GM20431 (cell line): ENCODE results near the gene RAB19.
"Not testable (repeated sequence)": the region's sequence is repeated elsewhere in the genome, so short reads cannot be mapped to it uniquely, and the experiment has no call there.

Source experiments
- in situ Hi-C: fragments of 300-500 bp; cut with MseI, MboI; formaldehyde crosslinking; loops from one replicate; pipeline ENCODE4 v1.15.0; 2020; ENCODE audit warnings: low sequenced_read_pairs; ENCODE audit not compliant: unreplicated experiment

The RAB19 gene

GRCh38 chr7:140398821-140399220 lies 5.0 kb upstream of the RAB19 start:
- in situ Hi-C loops, result no loop called here

GRCh38 chr7:140400381-140400780 lies 3.5 kb upstream of the RAB19 start:
- in situ Hi-C loops, result no loop called here

- in situ Hi-C loops, result no loop called here
These were observed 1.6 kb upstream of the RAB19 start for GRCh38 chr7:140402178-140402835.

GRCh38 chr7:140404565-140405065 lies 757 bp downstream of the RAB19 start:
- in situ Hi-C loops, result no loop called here

GRCh38 chr7:140415361-140415760 lies 11.5 kb downstream of the RAB19 start:
- in situ Hi-C loops, result no loop called here

GRCh38 chr7:140415816-140416215 lies 12.0 kb downstream of the RAB19 start:
- in situ Hi-C loops, result not testable (repeated sequence)

GRCh38 chr7:140416560-140416959 lies 12.7 kb downstream of the RAB19 start:
- in situ Hi-C loops, result no loop called here

- in situ Hi-C loops, result no loop called here
These were observed 13.7 kb downstream of the RAB19 start for GRCh38 chr7:140417456-140418155.

- in situ Hi-C loops, result not testable (repeated sequence)
These were observed 14.3 kb downstream of the RAB19 start for GRCh38 chr7:140418156-140418472.

GRCh38 chr7:140418653-140419052 lies 14.8 kb downstream of the RAB19 start:
- in situ Hi-C loops, result no loop called here

GRCh38 chr7:140421521-140421920 lies 17.7 kb downstream of the RAB19 start:
- in situ Hi-C loops, result no loop called here

GRCh38 chr7:140423501-140423900 lies 19.6 kb downstream of the RAB19 start:
- in situ Hi-C loops, result no loop called here

- in situ Hi-C loops, result no loop called here
These were observed 21.9 kb downstream of the RAB19 start for GRCh38 chr7:140425718-140426117.

- in situ Hi-C loops, result no loop called here
These were observed 22.3 kb downstream of the RAB19 start for GRCh38 chr7:140426130-140426529.

GRCh38 chr7:140433396-140433795 lies 29.5 kb downstream of the RAB19 start:
- in situ Hi-C loops, result no loop called here

- in situ Hi-C loops, result no loop called here
These were observed 31.5 kb downstream of the RAB19 start for GRCh38 chr7:140435252-140435895.

GRCh38 chr7:140439359-140439758 lies 35.5 kb downstream of the RAB19 start:
- in situ Hi-C loops, result no loop called here

- in situ Hi-C loops, result no loop called here
These were observed 36.7 kb downstream of the RAB19 start for GRCh38 chr7:140440593-140440992.

- in situ Hi-C loops, result no loop called here
These were observed 37.7 kb downstream of the RAB19 start for GRCh38 chr7:140441519-140441918.

GRCh38 chr7:140446467-140446866 lies 42.6 kb downstream of the RAB19 start:
- in situ Hi-C loops, result no loop called here

- in situ Hi-C loops, result no loop called here
These were observed 44.0 kb downstream of the RAB19 start for GRCh38 chr7:140447841-140448240.
